ENCODE measurements around the gene NOS1AP.

DNA sequence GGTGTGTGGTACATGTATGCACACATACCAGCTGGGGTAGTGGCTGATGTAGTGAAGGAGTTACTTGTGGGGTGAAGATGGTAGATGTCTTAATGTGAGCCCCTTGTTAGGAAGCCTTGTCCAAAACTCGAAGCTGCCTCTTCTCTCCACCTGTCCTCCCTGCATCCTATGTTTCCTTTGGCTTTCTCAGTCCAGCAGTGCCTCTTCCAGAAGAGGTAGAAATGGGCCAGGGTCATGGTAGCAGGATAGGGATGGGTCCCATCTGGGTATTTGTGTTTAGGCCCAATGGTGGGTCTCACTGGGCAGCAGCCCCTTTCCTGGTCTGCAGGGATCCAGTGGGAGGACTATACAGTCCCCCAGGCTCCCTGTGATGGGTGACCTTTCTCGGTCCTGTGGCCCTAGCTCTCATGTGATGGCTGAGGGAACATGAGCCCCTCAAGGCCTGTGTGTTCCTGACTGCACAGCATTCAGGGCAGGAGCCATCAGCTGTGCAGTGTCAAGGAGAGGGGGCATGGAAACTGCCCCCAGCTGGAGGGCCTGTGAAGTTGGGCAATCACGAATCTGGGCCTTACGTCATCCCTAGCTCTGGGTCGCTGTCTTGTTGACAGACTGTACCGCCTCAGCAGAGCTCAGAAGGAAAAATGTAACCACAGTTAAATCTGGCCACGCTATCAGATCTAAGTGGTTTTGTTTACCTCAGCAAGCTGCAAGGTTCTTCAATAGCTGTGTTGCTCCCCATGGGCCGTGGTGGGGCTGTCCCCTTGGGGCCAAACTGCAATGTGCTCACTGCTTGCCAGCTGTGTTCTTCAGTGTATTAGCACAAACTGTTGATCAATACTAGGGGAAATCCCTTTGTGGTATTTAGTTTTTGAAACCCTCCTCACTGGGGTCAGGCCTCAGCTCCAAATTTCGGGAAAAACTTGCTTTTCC lies 82.7 kb downstream of the NOS1AP start:
- TF ChIP-seq, protein P1, sequence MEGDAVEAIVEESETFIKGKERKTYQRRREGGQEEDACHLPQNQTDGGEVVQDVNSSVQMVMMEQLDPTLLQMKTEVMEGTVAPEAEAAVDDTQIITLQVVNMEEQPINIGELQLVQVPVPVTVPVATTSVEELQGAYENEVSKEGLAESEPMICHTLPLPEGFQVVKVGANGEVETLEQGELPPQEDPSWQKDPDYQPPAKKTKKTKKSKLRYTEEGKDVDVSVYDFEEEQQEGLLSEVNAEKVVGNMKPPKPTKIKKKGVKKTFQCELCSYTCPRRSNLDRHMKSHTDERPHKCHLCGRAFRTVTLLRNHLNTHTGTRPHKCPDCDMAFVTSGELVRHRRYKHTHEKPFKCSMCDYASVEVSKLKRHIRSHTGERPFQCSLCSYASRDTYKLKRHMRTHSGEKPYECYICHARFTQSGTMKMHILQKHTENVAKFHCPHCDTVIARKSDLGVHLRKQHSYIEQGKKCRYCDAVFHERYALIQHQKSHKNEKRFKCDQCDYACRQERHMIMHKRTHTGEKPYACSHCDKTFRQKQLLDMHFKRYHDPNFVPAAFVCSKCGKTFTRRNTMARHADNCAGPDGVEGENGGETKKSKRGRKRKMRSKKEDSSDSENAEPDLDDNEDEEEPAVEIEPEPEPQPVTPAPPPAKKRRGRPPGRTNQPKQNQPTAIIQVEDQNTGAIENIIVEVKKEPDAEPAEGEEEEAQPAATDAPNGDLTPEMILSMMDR (IDR thresholded peaks at IDR 0.05): no peak
- TF ChIP-seq POLR2A (IDR thresholded peaks at IDR 0.05) (no peak), EP300 (IDR thresholded peaks at IDR 0.05) (no peak)

All from stomach (tissue), 4 donors.